Measurements from ENCODE around the gene POLR1C. TPM values are rescaled to one million over a fixed set of nuclear protein-coding genes. Genes with fewer than 3 reads are reported as not detected.

POLR1C gene
- total and polyA plus RNA-seq, 7 donors = 17.5 to 64.5 (median 24.7) TPM

DNA sequence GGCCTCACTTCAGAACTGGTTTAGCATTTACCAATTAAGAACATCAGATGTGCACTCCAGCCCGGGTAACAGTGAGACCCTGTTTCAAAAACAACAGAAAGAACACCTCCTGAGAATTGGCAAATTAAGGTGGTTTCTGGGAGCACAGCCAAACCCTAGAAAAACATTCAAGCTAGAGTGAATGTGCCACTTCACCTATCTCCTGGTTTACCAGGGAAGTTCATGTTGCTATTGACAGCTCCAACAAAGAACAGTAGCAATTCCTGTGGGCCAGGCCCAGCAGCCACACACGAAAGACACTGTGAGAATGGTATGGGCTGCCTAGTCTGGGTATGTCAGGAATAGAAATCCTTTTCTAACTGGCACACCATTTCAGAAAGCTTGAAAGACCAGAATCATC lies 4.9 kb downstream of the POLR1C start:
- TF ChIP-seq, protein P1, sequence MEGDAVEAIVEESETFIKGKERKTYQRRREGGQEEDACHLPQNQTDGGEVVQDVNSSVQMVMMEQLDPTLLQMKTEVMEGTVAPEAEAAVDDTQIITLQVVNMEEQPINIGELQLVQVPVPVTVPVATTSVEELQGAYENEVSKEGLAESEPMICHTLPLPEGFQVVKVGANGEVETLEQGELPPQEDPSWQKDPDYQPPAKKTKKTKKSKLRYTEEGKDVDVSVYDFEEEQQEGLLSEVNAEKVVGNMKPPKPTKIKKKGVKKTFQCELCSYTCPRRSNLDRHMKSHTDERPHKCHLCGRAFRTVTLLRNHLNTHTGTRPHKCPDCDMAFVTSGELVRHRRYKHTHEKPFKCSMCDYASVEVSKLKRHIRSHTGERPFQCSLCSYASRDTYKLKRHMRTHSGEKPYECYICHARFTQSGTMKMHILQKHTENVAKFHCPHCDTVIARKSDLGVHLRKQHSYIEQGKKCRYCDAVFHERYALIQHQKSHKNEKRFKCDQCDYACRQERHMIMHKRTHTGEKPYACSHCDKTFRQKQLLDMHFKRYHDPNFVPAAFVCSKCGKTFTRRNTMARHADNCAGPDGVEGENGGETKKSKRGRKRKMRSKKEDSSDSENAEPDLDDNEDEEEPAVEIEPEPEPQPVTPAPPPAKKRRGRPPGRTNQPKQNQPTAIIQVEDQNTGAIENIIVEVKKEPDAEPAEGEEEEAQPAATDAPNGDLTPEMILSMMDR (IDR thresholded peaks at IDR 0.05) = no peak
- H3K27ac ChIP-seq = no peak overlapping the region
- 69 to 79% (median 77%) methylated on average over 2 of the region's 2 CpGs for WGBS, 3 donors
- H3K36me3 ChIP-seq (ENCODE audit: insufficient read depth in 1 of 2, low read depth in 1 of 2) = peaks cover 21 to 78% of the 10 kb centered on the region in 2 donors
- H3K4me3 ChIP-seq = no peak overlapping the region
- ATAC-seq = no peak
- H3K9me3 ChIP-seq = no peaks in the 10 kb centered on the region
- peaks cover 13% of the 10 kb centered on the region for H3K4me1 ChIP-seq
- H3K27me3 ChIP-seq (ENCODE audit: insufficient read depth in 3 of 3, low read length in 2 of 3) = no peaks in the 10 kb centered on the region
- no peak for DNase-seq
- intact Hi-C loops (cut with DNase I) = no loop called here

DNA sequence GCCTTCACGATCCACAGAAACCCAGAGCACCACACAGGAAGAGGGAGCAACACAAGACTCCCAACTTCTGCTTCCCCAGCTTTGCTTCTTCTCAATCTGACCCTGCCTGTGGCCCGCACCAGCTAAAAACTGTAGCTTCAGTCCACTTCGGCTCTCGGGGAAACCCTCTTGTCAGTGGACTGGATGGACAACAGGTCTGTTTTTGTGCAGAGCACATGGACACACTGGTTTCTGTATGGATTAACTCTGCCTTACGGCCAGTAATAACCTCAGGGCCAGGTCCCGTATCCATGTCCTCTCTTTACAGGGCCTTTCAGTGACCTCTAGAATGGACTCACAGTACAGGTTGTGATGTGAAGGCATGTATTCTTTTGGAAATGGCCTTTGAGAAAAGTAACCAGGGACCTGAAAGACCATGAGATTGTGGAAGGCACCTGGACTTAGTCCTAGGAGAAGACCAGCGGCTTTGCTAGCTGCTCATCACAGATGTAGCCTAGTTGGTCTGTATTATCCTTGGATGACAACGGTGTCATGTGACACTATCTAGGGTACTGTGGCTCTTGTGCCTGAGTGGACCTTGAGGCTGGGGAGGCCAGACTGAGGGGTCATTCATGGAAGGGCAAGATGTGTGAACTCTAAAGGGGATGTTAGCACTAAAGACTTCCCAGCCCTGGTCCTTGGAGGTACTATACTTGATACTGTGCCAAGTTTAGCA lies 5.8 kb downstream of the POLR1C start:
- ATAC-seq = peak in 3 of 4 donors; percentile 18 to 22 (median 20)
- 84 to 89% (median 88%) methylated on average over 8 of the region's 8 CpGs for WGBS, 3 donors

DNA sequence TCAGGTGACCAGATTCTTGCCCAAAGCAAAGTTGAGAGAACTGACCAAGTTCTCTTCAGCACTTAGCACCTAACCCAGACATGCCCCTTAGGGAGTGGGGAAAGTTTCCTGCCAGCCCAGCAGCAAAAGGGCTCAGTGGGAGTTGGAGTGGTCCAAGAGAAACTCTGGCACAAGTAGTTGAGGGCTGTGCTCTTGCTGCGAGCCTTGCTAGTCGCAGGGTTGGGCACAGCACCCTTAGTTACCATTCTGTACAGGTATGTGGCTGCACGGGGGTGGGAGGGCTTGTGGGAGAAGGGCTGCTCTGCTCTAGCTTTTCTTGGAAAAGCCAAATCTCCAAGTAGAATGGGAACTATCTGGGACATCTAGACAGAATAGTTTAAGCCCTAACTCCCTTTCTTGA lies 6.4 kb downstream of the POLR1C start:
- TF ChIP-seq, protein P1 (IDR thresholded peaks at IDR 0.05) = no peak
- Histone ChIP-seq H3K9me3 (no peaks in the 10 kb centered on the region), H3K36me3 (ENCODE audit: insufficient read depth in 1 of 2, low read depth in 1 of 2) (peaks cover 27 to 92% of the 10 kb centered on the region in 2 donors), H3K27me3 (ENCODE audit: insufficient read depth in 3 of 3, low read length in 2 of 3) (no peaks in the 10 kb centered on the region), H3K4me1 (peaks cover 5% of the 10 kb centered on the region), H3K4me3 (no peak overlapping the region), H3K27ac (no peak overlapping the region)
- peak in 2 of 4 donors; percentile 12 to 26 for ATAC-seq
- no peak for DNase-seq
- 77 to 86% (median 85%) methylated on average over 3 of the region's 3 CpGs for WGBS, 3 donors
- intact Hi-C loops (cut with DNase I) = no loop called here

More for the DNA sequence above, 5.8 kb downstream of the POLR1C start:
- no peak for DNase-seq
- intact Hi-C loops (cut with DNase I) = no loop called here
- peaks cover 26 to 87% of the 10 kb centered on the region in 2 donors for H3K36me3 ChIP-seq (ENCODE audit: insufficient read depth in 1 of 2, low read depth in 1 of 2)
- H3K27ac ChIP-seq = no peak overlapping the region
- no peaks in the 10 kb centered on the region for H3K27me3 ChIP-seq (ENCODE audit: insufficient read depth in 3 of 3, low read length in 2 of 3)
- no peak overlapping the region for H3K4me3 ChIP-seq
- peaks cover 11% of the 10 kb centered on the region for H3K4me1 ChIP-seq
- TF ChIP-seq, protein P1 (IDR thresholded peaks at IDR 0.05) = no peak
- no peaks in the 10 kb centered on the region for H3K9me3 ChIP-seq

DNA sequence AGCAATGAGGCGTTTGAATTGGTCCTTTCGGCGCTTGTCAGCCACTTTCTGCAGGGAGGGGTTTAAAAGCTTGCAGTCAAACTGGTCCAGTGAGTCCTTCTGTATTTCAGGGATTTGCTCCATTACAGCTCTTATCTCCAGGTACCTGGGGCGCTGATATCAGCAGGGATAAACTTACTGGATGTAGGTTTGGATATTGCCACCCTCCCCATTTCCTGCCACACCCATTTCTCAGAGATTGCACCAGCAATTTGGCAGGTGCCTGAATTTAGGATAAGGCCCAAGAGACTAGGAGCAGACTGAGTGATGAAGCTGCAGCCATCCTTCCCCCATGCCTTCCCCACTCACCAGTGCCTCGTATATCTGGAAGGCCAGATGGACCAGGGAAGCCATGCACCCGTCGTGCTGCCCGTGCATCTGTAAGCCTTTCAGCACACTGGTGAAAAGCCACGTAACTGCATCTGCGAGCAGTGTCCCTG lies 7.6 kb downstream of the POLR1C start:
- Histone ChIP-seq H3K36me3 (ENCODE audit: insufficient read depth in 1 of 2, low read depth in 1 of 2) (peaks cover 30 to 100% of the 10 kb centered on the region in 2 donors), H3K27ac (no peak overlapping the region), H3K9me3 (no peaks in the 10 kb centered on the region), H3K4me1 (no peaks in the 10 kb centered on the region), H3K4me3 (no peak overlapping the region), H3K27me3 (ENCODE audit: insufficient read depth in 3 of 3, low read length in 2 of 3) (no peaks in the 10 kb centered on the region)
- 81 to 88% (median 86%) methylated on average over 10 of the region's 10 CpGs for WGBS, 3 donors
- DNase-seq = no peak
- no peak for ATAC-seq
- intact Hi-C loops (cut with DNase I) = no loop called here
- TF ChIP-seq, protein P1 (IDR thresholded peaks at IDR 0.05) = no peak
